Activated T-helper 2 cell treated with anti-CD3 and anti-CD28 coated beads, Interferon-gamma antibody, Interleukin-2, Interleukin-4, amounts not matched to agents 10 μg/mL and 5 μg/mL and 100 μg/mL, durations not matched to agents 14 hours and 24 hours and 36 hours (primary cell): ENCODE results near the gene EMID1. TPM values are rescaled to one million over a fixed set of nuclear protein-coding genes. Genes with fewer than 3 reads are reported as not detected.

Experiments used
- DNase-seq: peaks from one replicate; pipeline ENCODE4 v3.0.0; 2021; ENCODE audit warnings: low spot score
- H3K27ac Mint-ChIP-seq: one replicate; pipeline ENCODE4 v1.8.0; 2021; ENCODE audit warnings: mixed read lengths
- H3K27me3 Mint-ChIP-seq: one replicate; pipeline ENCODE4 v1.8.0; 2021; ENCODE audit warnings: low read depth, mixed read lengths
- H3K36me3 Mint-ChIP-seq: one replicate; pipeline ENCODE4 v1.8.0; 2021; ENCODE audit warnings: low read depth, mixed read lengths
- H3K4me1 Mint-ChIP-seq: one replicate; pipeline ENCODE4 v1.8.0; 2021; ENCODE audit warnings: low read depth, mixed read lengths
- H3K4me3 Mint-ChIP-seq: one replicate; pipeline ENCODE4 v1.8.0; 2021; ENCODE audit warnings: low read depth, mild to moderate bottlenecking, moderate library complexity, mixed read lengths
- H3K9me3 Mint-ChIP-seq: one replicate; pipeline ENCODE4 v1.8.0; 2021; ENCODE audit warnings: mixed read lengths
- intact Hi-C: fragments of 100-400 bp; cut with micrococcal nuclease; formaldehyde crosslinking; loops from one replicate; pipeline ENCODE4 v1.15.1; 2023
- total RNA-seq: library from RNA; stranded (reverse); gene quantifications from 2 replicates; pipeline ENCODE4 v1.2.3, GENCODE V29; 2022

Gene EMID1
- total RNA-seq, 1 donor from 2014 or later, result 0.23 TPM

- Mint-ChIP-seq H3K4me1 (peaks cover 6% of the 10 kb centered on the region), H3K4me3 (no peak overlapping the region), H3K36me3 (no peaks in the 10 kb centered on the region), H3K9me3 (no peaks in the 10 kb centered on the region), H3K27ac (no peak overlapping the region), H3K27me3 (peaks cover 3% of the 10 kb centered on the region)
- no peak for DNase-seq
- intact Hi-C loops, result no loop called here
Observed at GRCh38 chr22:29254286-29254660, 48.6 kb downstream of the EMID1 start.

- H3K4me1 Mint-ChIP-seq, result peaks cover 6% of the 10 kb centered on the region
Observed at GRCh38 chr22:29255064-29255621, 49.4 kb downstream of the EMID1 start.

GRCh38 chr22:29256606-29257325 is 51.1 kb downstream of the EMID1 start:
- Mint-ChIP-seq H3K27ac (no peak overlapping the region), H3K4me3 (no peak overlapping the region), H3K4me1 (peaks cover 6% of the 10 kb centered on the region), H3K36me3 (no peaks in the 10 kb centered on the region), H3K27me3 (peaks cover 3% of the 10 kb centered on the region), H3K9me3 (no peaks in the 10 kb centered on the region)
- no peak for DNase-seq
- intact Hi-C loops, result no loop called here

More at GRCh38 chr22:29255064-29255621, 49.4 kb downstream of the EMID1 start:
- no peak overlapping the region for H3K4me3 Mint-ChIP-seq
- intact Hi-C loops, result no loop called here
- no peaks in the 10 kb centered on the region for H3K36me3 Mint-ChIP-seq
- no peak for DNase-seq
- H3K27ac Mint-ChIP-seq, result no peak overlapping the region
- H3K9me3 Mint-ChIP-seq, result no peaks in the 10 kb centered on the region
- H3K27me3 Mint-ChIP-seq, result peaks cover 3% of the 10 kb centered on the region

- Mint-ChIP-seq H3K36me3 (no peaks in the 10 kb centered on the region), H3K9me3 (no peaks in the 10 kb centered on the region), H3K27ac (no peak overlapping the region), H3K4me1 (peaks cover 6% of the 10 kb centered on the region), H3K4me3 (no peak overlapping the region), H3K27me3 (no peaks in the 10 kb centered on the region)
- intact Hi-C loops, result no loop called here
- DNase-seq, result no peak
Observed at GRCh38 chr22:29257751-29258181, 52.1 kb downstream of the EMID1 start.

GRCh38 chr22:29258407-29259252 is 52.9 kb downstream of the EMID1 start:
- intact Hi-C loops, result no loop called here
- H3K9me3 Mint-ChIP-seq, result no peaks in the 10 kb centered on the region
- H3K4me1 Mint-ChIP-seq, result peaks cover 6% of the 10 kb centered on the region
- no peaks in the 10 kb centered on the region for H3K27me3 Mint-ChIP-seq
- H3K36me3 Mint-ChIP-seq, result no peaks in the 10 kb centered on the region
- no peak overlapping the region for H3K27ac Mint-ChIP-seq
- no peak for DNase-seq
- H3K4me3 Mint-ChIP-seq, result no peak overlapping the region

GRCh38 chr22:29259253-29259899 is 53.7 kb downstream of the EMID1 start:
- Mint-ChIP-seq H3K27ac (no peak overlapping the region), H3K4me1 (peaks cover 3% of the 10 kb centered on the region), H3K9me3 (no peaks in the 10 kb centered on the region), H3K27me3 (no peaks in the 10 kb centered on the region), H3K4me3 (no peak overlapping the region), H3K36me3 (peaks cover 2% of the 10 kb centered on the region)
- intact Hi-C loops, result no loop called here
- no peak for DNase-seq

- H3K27me3 Mint-ChIP-seq, result no peaks in the 10 kb centered on the region
- H3K4me1 Mint-ChIP-seq, result no peaks in the 10 kb centered on the region
- peaks cover 5% of the 10 kb centered on the region for H3K36me3 Mint-ChIP-seq
- intact Hi-C loops, result loop anchor here (10.0 kb wide), 1 partner anchor 865 kb away; no protein-coding TSS in a partner anchor
- no peak overlapping the region for H3K4me3 Mint-ChIP-seq
- no peaks in the 10 kb centered on the region for H3K9me3 Mint-ChIP-seq
- DNase-seq, result no peak
- no peak overlapping the region for H3K27ac Mint-ChIP-seq
Observed at GRCh38 chr22:29260031-29260560, 54.4 kb downstream of the EMID1 start.

- Mint-ChIP-seq H3K4me3 (no peak overlapping the region), H3K9me3 (no peaks in the 10 kb centered on the region), H3K27ac (no peak overlapping the region), H3K36me3 (peaks cover 8% of the 10 kb centered on the region), H3K4me1 (no peaks in the 10 kb centered on the region), H3K27me3 (no peaks in the 10 kb centered on the region)
- intact Hi-C loops, result loop anchor here (10.0 kb wide), 1 partner anchor 866 kb away; no protein-coding TSS in a partner anchor
- no peak for DNase-seq
Observed at GRCh38 chr22:29260601-29261315, 55.1 kb downstream of the EMID1 start.

GRCh38 chr22:29263791-29264276 is 58.1 kb downstream of the EMID1 start:
- H3K9me3 Mint-ChIP-seq, result no peaks in the 10 kb centered on the region
- H3K4me1 Mint-ChIP-seq, result peaks cover 10% of the 10 kb centered on the region
- H3K27ac Mint-ChIP-seq, result no peak overlapping the region
- H3K36me3 Mint-ChIP-seq, result peaks cover 30% of the 10 kb centered on the region
- intact Hi-C loops, result loop anchor here (10.0 kb wide), 1 partner anchor 869 kb away; no protein-coding TSS in a partner anchor
- no peaks in the 10 kb centered on the region for H3K27me3 Mint-ChIP-seq
- DNase-seq, result no peak
- no peak overlapping the region for H3K4me3 Mint-ChIP-seq

- no peak overlapping the region for H3K27ac Mint-ChIP-seq
- intact Hi-C loops, result loop anchor here (5.0 to 10.0 kb wide), 2 partner anchors 468 to 871 kb away; no protein-coding TSS in a partner anchor
- H3K4me1 Mint-ChIP-seq, result peaks cover 15% of the 10 kb centered on the region
- no peak for DNase-seq
- H3K9me3 Mint-ChIP-seq, result no peaks in the 10 kb centered on the region
- no peaks in the 10 kb centered on the region for H3K27me3 Mint-ChIP-seq
- H3K4me3 Mint-ChIP-seq, result no peak overlapping the region
- H3K36me3 Mint-ChIP-seq, result peaks cover 44% of the 10 kb centered on the region
Observed at GRCh38 chr22:29265305-29265704, 59.6 kb downstream of the EMID1 start.

GRCh38 chr22:29265929-29266328 is 60.2 kb downstream of the EMID1 start:
- no peaks in the 10 kb centered on the region for H3K9me3 Mint-ChIP-seq
- no peaks in the 10 kb centered on the region for H3K27me3 Mint-ChIP-seq
- DNase-seq, result no peak
- peaks cover 21% of the 10 kb centered on the region for H3K4me1 Mint-ChIP-seq
- H3K27ac Mint-ChIP-seq, result peak overlapping the region; percentile 94
- intact Hi-C loops, result loop anchor here (5.0 to 10.0 kb wide), 2 partner anchors 469 to 871 kb away; no protein-coding TSS in a partner anchor
- H3K4me3 Mint-ChIP-seq, result peak overlapping the region; percentile 86
- H3K36me3 Mint-ChIP-seq, result peaks cover 51% of the 10 kb centered on the region
